ENCODE results near the gene WDHD1.

DNA sequence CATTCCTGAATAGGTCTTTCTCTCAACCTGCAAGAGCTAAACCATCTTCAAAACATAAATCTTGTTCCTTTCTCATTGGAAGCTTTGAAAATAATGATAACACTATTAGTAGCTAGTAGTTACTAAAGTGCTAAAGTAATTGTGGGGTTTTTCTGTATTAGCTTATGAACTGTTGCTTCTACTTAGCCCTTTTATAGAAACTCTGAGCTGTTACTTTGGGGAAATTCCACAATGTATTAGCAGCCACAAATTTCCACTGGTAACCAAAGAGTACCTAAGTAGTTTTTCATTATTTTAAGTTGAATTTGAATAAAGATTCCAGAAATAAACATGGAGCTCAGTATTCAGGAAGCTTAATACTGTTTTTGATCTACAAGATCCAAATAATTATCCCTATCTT lies 18.2 kb upstream of the WDHD1 start:
- TF ChIP-seq POLR2AphosphoS5 (IDR thresholded peaks at IDR 0.05; ENCODE audit: low read depth, low read length) (no peak), TAF1 (IDR thresholded peaks at IDR 0.05; ENCODE audit: borderline replicate concordance, insufficient read depth, low read length) (no peak)
- TF ChIP-seq, protein P1, sequence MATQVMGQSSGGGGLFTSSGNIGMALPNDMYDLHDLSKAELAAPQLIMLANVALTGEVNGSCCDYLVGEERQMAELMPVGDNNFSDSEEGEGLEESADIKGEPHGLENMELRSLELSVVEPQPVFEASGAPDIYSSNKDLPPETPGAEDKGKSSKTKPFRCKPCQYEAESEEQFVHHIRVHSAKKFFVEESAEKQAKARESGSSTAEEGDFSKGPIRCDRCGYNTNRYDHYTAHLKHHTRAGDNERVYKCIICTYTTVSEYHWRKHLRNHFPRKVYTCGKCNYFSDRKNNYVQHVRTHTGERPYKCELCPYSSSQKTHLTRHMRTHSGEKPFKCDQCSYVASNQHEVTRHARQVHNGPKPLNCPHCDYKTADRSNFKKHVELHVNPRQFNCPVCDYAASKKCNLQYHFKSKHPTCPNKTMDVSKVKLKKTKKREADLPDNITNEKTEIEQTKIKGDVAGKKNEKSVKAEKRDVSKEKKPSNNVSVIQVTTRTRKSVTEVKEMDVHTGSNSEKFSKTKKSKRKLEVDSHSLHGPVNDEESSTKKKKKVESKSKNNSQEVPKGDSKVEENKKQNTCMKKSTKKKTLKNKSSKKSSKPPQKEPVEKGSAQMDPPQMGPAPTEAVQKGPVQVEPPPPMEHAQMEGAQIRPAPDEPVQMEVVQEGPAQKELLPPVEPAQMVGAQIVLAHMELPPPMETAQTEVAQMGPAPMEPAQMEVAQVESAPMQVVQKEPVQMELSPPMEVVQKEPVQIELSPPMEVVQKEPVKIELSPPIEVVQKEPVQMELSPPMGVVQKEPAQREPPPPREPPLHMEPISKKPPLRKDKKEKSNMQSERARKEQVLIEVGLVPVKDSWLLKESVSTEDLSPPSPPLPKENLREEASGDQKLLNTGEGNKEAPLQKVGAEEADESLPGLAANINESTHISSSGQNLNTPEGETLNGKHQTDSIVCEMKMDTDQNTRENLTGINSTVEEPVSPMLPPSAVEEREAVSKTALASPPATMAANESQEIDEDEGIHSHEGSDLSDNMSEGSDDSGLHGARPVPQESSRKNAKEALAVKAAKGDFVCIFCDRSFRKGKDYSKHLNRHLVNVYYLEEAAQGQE (IDR thresholded peaks at IDR 0.05; ENCODE audit: insufficient read depth in 1 of 2, low read depth in 2 of 2, low read length in 2 of 2), result no peak
